A673 (cell line): Measurements from ENCODE around the gene SMC1A. TPM values are rescaled to one million over a fixed set of nuclear protein-coding genes. Genes with fewer than 3 reads are reported as not detected.

Experiments
- BruUV-seq: library from RNA; stranded (reverse); fragments of 400-500 nt; replicated peaks from 2 replicates; lab custom pipeline; 2021; lab: Mats Ljungman, UMichigan
- CTCF ChIA-PET: fragments of 300-600 bp; sonication (Branson Sonifier 250); formaldehyde crosslinking; loops from one replicate; lab custom pipeline; 2022; ENCODE audit warnings: antibody characterized with exemption; lab: Charles Lee
- POLR2A ChIA-PET: fragments of 300-600 bp; sonication (Branson Sonifier 250); formaldehyde crosslinking; loops from one replicate; lab custom pipeline; 2022; ENCODE audit warnings: antibody characterized with exemption; ENCODE audit not compliant: low non-redundant PET; lab: Charles Lee
- DNase-seq: peaks from one replicate; pipeline ENCODE4 v3.0.0-alpha.2; 2015; ENCODE audit warnings: low spot score
- H3K27ac ChIP-seq: fragments of 200-600 bp; sonication (generic); 2 replicates; pipeline ENCODE4 v1.5.1; 2016; ENCODE audit warnings: mixed run types, low read depth, mild to moderate bottlenecking, mixed read lengths, antibody characterized with exemption, low read length; ENCODE audit not compliant: poor library complexity, severe bottlenecking
- H3K27me3 ChIP-seq: fragments of 200-600 bp; sonication (generic); replicated peaks from 2 replicates; pipeline ENCODE4 v1.6.1; 2017; ENCODE audit warnings: mixed run types, low read depth, mild to moderate bottlenecking, mixed read lengths, antibody characterized with exemption, low read length; ENCODE audit not compliant: insufficient read depth, poor library complexity
- H3K36me3 ChIP-seq: fragments of 200-600 bp; sonication (generic); 2 replicates; pipeline ENCODE4 v1.6.1; 2016; ENCODE audit warnings: mixed run types, mild to moderate bottlenecking, mixed read lengths, antibody characterized with exemption, low read length; ENCODE audit not compliant: insufficient read depth, poor library complexity, severe bottlenecking
- H3K4me1 ChIP-seq: fragments of 200-600 bp; sonication (generic); 2 replicates; pipeline ENCODE4 v1.6.1; 2017; ENCODE audit warnings: mixed run types, mild to moderate bottlenecking, mixed read lengths, antibody characterized with exemption, low read length; ENCODE audit not compliant: insufficient read depth, poor library complexity, severe bottlenecking
- H3K4me3 ChIP-seq: fragments of 200-600 bp; sonication (generic); 2 replicates; pipeline ENCODE4 v1.5.1; 2016; ENCODE audit warnings: low read depth, mixed run types, mild to moderate bottlenecking, mixed read lengths, low read length; ENCODE audit not compliant: poor library complexity, severe bottlenecking
- H3K9me3 ChIP-seq: fragments of 200-600 bp; sonication (generic); 2 replicates; pipeline ENCODE4 v1.6.1; 2016; ENCODE audit warnings: mixed run types, low read depth, mild to moderate bottlenecking, mixed read lengths, antibody characterized with exemption, low read length; ENCODE audit not compliant: poor library complexity, severe bottlenecking
- EZH2 ChIP-seq: fragments of 200-600 bp; sonication (generic); IDR thresholded peaks from 2 replicates; pipeline ENCODE4 v1.6.1; 2017; ENCODE audit warnings: borderline replicate concordance, low read depth, mild to moderate bottlenecking, mixed read lengths, antibody characterized with exemption, low read length; ENCODE audit not compliant: poor library complexity, severe bottlenecking
- intact Hi-C: fragments of 100-400 bp; cut with micrococcal nuclease; formaldehyde crosslinking; loops from one replicate; pipeline ENCODE4 v1.10.0; 2022; ENCODE audit not compliant: unreplicated experiment
- total RNA-seq: library from RNA; stranded (reverse); gene quantifications from 2 replicates; pipeline ENCODE4 v1.2.3, GENCODE V29; 2021
- TF ChIP-seq, protein P1 (sequence below): fragments of 300-800, 200-600 bp; sonication (generic); conservative IDR thresholded peaks from 2 replicates; pipeline ENCODE4 v1.5.1; 2017; ENCODE audit warnings: low read depth, mild to moderate bottlenecking, antibody characterized with exemption, low read length, moderate library complexity, mixed read lengths

Gene SMC1A
- total RNA-seq, 1 experiment from 2014 or later = 230 TPM

- ChIA-PET CTCF (interaction anchor here (1.1 kb wide), 1 partner anchor 24 kb away, joined by 10 read pairs; no protein-coding TSS in a partner anchor), POLR2A (no interaction called here)
- Histone ChIP-seq H3K27me3 (peaks cover 9% of the 10 kb centered on the region), H3K9me3 (no peaks in the 10 kb centered on the region), H3K4me3 (no peak overlapping the region), H3K4me1 (no peaks in the 10 kb centered on the region), H3K36me3 (no peaks in the 10 kb centered on the region), H3K27ac (no peak overlapping the region)
- DNase-seq = peak; percentile 27
- TF ChIP-seq, protein P1, sequence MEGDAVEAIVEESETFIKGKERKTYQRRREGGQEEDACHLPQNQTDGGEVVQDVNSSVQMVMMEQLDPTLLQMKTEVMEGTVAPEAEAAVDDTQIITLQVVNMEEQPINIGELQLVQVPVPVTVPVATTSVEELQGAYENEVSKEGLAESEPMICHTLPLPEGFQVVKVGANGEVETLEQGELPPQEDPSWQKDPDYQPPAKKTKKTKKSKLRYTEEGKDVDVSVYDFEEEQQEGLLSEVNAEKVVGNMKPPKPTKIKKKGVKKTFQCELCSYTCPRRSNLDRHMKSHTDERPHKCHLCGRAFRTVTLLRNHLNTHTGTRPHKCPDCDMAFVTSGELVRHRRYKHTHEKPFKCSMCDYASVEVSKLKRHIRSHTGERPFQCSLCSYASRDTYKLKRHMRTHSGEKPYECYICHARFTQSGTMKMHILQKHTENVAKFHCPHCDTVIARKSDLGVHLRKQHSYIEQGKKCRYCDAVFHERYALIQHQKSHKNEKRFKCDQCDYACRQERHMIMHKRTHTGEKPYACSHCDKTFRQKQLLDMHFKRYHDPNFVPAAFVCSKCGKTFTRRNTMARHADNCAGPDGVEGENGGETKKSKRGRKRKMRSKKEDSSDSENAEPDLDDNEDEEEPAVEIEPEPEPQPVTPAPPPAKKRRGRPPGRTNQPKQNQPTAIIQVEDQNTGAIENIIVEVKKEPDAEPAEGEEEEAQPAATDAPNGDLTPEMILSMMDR = peak; percentile 50
- no peak for TF ChIP-seq EZH2
- BruUV-seq = no TSS peak
- intact Hi-C loops = no loop called here
These were observed 35.6 kb upstream of the SMC1A start for GRCh38 chrX:53458082-53458481.

- DNase-seq = no peak
- no peaks in the 10 kb centered on the region for H3K36me3 ChIP-seq
- intact Hi-C loops = no loop called here
- H3K4me3 ChIP-seq = no peak overlapping the region
- no peak for TF ChIP-seq EZH2
- TF ChIP-seq, protein P1 = no peak
- POLR2A ChIA-PET = no interaction called here
- no TSS peak for BruUV-seq
- peaks cover 9% of the 10 kb centered on the region for H3K27me3 ChIP-seq
- no peaks in the 10 kb centered on the region for H3K9me3 ChIP-seq
- CTCF ChIA-PET = no interaction called here
- H3K27ac ChIP-seq = no peak overlapping the region
- H3K4me1 ChIP-seq = no peaks in the 10 kb centered on the region
These were observed 33.8 kb upstream of the SMC1A start for GRCh38 chrX:53456254-53456653.

- Histone ChIP-seq H3K4me3 (no peak overlapping the region), H3K36me3 (no peaks in the 10 kb centered on the region), H3K9me3 (no peaks in the 10 kb centered on the region), H3K4me1 (no peaks in the 10 kb centered on the region), H3K27me3 (peaks cover 9% of the 10 kb centered on the region), H3K27ac (no peak overlapping the region)
- ChIA-PET CTCF (no interaction called here), POLR2A (no interaction called here)
- TF ChIP-seq, protein P1 = no peak
- TF ChIP-seq EZH2 = no peak
- no TSS peak for BruUV-seq
- DNase-seq = no peak
- intact Hi-C loops = no loop called here
These were observed 30.4 kb upstream of the SMC1A start for GRCh38 chrX:53452812-53453211.
